Measurements from ENCODE around the gene NDRG4.

NDRG4 gene

DNA sequence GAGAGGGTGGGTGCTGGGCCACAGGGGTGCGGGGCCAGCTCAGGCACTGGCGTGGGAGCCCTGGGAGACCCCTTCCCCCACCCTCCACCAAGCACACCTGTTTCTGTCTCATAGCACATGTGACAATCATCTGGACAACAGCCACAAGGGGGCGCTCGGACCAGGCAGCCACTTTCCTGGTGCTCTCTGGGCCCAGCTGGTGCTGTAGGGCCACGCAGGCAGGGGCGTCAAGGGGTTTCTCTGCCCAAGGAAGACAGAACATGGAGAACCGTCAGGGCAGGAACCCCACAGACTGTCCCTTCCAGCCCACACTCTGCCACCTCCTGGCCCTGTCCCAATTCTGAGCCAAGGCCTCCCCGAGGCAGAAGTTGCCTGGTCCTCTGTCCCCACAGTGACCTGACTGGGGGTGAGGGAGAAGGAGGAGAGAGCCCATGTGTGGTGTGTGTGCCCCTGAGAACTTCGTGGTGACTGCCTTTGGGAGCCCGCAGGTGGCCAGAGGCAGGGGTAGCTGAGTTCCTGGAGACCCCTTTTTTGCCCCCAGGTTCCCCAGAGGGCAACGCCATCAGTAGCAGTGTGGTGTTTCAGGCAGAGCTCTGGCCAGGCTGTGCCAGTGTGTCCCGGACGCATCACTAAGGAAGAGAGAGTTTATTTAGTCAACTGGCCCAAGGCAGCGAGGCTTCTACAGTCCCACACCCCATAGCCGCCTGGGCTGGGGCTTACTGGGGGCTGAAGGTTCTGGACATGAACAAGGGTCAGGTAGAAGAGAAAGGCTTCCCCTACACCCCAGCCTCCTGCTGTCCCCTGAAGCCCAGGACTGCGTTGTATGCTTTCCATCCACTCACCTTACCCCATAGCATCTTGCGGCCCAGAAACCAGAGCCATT, 12.2 kb downstream of the NDRG4 start:
- DNase-seq, result peak; percentile 21

DNA sequence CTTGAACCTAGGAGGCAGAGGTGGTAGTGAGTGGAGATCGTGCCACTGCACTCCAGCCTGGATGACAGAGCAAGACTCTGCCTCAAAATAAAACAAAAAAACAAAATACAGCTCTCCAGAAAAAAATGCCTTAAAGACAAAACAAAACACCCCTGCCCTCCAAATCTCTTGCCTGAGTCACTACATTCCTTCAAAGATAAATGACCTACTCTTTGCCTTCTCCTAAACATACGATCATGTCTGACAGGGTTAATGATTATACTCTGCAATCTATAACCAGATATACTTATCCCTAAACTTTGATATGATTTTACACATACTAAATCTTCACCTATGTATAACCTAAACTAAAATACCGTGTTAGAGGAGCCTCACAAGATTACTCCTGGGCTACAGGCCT, 13.9 kb downstream of the NDRG4 start:
- DNase-seq, result no peak

DNA sequence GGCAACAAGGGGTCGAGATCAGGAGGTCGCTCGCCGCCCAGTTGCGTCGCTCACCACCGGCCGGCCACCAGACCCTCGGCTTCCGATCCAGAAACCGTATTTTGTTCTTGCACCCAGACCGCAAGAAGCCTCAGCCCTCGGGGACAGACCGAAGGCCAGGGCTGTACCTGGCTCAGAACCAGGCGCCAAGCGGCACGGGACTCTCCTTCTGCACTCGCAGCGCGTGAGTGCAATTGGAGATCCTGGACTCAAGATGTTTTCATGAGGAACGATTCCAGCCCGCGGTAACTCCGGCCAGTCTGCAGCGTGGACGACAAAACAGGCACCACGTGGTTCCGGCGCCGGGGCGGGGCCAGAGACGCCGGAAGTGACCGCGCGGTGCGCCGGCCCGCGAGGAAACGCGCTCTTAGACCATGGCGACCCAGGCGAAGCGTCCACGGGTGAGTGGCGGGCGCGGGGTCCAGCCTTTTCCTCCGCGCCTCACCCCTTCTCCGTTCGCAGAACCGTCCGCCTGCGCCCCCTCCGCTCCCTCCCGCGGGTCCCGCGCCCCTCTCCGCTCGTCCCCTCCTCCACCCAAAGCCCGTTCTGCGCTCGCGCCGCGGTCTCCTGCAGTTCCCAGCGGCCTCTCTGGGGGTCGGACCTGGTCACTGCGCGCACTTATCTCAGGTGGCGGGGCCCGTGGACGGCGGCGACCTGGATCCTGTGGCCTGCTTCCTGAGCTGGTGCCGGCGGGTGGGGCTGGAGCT, 15.4 kb downstream of the NDRG4 start, which contains the start of gene SETD6:
TSS of gene SETD6 (plus strand) at position 393 of the 746 bp plus-strand sequence. CDS start at position 414, 21 bp downstream.
- peak; percentile 72 for DNase-seq

DNA sequence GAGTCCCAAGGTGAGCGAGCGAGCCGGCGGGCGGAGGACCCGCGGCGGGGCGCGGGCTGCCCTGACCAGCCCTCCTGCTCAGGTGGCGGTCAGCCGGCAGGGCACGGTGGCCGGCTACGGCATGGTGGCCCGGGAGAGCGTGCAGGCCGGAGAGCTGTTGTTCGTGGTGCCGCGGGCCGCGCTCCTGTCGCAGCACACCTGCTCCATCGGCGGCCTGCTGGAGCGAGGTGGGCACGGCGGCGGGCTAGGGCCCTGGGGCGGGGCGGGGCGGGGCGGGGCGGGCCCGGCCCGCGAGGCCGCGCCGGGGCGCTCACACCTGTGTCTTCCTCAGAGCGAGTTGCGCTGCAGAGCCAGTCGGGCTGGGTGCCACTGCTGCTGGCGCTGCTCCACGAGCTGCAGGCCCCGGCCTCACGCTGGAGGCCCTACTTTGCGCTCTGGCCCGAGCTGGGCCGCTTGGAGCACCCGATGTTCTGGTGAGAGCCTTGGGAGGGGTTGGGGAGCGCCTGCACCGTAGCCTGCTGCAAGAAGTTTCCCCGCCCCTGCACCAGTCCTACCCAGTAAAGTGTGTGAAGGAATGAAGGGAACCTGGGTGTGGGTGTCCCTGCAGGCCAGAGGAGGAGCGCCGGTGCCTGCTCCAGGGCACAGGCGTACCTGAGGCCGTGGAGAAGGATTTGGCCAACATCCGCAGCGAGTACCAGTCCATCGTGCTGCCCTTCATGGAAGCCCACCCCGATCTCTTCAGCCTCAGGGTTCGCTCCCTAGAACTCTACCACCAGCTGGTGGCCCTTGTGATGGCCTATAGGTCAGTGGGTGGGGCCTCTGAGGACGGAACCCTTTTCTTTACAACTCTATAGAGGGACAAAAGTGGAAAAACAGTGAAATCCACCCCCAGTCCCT, 16.2 kb downstream of the NDRG4 start:
- no peak for DNase-seq

DNA sequence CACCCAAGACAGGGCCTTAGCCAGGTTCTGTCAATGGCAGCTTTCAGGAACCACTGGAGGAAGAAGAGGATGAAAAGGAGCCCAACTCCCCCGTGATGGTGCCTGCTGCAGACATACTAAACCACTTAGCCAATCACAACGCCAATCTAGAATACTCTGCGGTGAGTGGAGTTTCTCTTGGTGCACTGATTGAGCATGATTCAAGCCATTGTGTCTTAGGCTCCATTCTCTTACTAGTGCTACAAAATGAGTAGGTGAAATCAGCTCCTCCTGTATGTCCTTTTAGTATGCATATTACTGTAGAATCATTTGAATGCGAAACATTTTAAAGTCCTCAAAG, 16.8 kb downstream of the NDRG4 start:
- no peak for DNase-seq

DNA sequence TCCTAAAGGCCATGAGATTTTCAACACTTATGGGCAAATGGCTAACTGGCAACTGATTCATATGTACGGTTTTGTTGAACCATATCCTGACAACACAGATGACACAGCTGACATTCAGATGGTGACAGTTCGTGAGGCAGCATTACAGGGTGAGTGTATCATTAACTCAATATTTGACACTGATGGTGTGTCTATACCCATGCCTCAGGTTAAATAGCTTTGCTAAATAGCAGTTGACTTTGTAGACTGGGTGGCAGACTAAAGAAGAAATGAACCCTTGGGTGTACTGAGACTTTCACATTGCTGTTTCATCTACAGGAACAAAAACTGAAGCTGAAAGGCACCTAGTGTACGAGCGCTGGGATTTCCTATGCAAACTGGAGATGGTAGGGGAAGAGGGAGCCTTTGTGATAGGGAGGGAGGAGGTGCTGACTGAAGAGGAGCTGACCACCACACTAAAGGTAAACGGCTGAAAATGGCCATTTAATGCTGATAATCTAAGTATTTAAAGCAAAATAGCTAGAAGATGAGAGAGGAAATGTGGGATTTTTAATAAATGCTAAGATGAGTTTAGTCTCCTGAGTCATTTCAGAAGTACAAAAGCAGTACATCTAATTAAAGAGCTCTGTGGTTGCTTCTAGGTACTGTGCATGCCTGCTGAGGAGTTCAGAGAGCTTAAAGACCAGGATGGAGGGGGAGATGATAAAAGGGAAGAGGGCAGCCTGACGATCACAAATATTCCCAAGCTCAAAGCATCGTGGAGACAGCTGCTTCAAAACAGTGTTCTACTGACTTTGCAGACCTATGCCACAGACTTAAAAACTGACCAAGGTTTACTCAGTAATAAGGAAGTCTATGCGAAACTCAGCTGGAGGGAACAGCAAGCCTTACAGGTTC, 18.4 kb downstream of the NDRG4 start:
- DNase-seq, result no peak

DNA sequence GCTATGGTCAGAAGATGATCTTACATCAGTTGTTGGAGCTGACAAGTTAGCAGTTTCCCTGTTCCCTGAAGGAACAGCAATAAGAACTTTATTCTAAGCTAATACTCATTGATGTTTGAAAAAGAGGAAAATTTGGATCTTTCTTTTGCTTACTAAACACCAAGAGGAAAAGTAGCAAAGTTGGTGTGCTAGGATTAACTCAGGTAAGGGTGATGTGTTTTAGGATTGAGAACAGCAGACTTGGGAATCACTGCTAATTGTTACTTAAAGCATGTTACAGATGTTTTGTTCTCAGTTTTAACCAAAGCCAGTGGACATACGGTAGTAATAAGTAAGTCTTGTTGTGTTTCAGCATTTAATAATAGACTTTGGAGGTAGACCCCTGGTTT, 19.0 kb downstream of the NDRG4 start:
- no peak for DNase-seq

DNA sequence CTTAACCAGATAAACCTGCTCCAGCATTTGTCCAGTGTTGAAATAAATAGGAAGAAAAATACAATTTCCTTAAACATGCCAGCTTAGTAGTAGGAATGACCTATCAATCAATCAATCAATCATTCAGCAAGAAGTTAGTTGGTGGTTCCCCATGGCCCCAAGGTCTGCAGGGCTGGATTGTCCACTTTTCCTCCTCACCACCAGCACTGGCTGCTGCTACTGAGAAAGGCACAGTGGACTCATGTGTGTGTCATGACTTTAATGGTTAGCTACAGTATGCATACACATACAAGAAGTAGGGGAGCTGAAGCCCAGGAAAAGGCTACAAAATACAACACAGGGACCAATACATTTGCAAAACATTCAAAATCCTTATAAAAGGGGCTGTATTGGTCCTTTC, 19.8 kb downstream of the NDRG4 start:
- DNase-seq, result no peak

DNA sequence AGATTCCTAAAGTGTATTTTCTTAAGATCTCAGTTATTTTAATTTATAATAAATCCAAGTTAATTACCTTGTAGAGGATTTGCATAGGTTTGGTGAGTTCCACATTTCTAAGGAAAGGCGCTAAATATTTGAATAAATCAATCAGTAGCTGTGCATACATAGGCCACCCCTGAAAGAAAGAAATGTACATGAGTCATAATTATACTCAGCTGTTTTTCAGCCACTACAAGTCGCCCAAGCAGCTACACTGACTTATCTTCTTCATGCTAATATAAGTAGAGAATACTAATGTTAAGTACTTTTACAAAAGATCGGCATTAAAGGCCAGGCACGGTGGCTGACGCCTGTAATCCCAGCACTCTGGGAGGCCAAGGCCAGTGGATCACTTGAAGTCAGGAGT, 30.2 kb downstream of the NDRG4 start:
- no peak for DNase-seq

DNA sequence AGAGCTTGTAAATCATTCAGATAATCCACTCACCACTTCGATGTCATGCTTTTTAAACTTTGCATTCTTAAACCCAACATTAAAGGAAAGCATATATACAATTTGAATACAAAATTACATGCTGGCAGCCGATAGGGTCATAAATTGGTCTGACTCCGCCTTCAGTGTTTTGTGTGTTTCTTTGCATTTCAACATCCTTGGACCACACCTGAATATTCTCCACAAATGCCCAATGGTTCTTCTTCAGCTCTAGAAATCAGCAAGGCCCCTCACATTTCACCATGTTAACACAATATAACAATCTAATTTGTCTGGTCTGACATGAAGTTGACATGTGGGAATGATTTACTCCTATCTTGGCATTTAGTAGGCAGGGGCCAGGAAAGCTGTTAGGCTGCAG, 32.5 kb downstream of the NDRG4 start:
- DNase-seq, result no peak

DNA sequence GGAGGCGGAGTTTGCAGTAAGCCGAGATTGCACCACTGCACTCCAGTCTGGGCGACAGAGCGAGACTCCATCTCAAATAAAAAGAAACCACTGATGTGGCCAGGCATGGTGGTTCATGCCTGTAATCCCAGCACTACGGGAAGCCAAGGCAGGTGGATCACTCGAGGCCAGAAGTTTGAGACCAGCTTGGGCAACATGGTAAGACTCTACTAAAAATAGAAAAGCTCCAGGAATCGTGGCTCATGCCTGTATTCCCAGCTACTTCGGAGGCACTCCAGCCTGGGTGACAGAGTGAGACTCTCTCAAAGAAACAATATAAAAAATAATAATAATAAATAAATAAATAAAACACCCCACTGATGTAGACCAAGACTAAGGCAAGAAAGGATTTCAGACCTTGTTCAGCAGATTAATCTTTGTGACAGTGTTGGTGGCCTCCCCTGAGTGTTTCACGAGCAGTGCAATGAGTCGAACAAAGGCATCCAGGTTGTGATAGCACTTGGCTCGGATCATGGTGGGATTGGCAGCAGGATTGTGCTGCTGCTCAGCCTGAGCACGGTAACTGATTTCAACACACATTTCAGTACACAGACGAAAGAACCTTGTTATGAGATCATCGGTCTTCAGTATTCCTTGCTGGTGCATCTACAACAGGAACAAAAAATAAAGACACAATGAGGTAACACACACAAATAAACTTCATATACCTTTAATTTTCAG, 34.0 kb downstream of the NDRG4 start:
- no peak for DNase-seq

DNA sequence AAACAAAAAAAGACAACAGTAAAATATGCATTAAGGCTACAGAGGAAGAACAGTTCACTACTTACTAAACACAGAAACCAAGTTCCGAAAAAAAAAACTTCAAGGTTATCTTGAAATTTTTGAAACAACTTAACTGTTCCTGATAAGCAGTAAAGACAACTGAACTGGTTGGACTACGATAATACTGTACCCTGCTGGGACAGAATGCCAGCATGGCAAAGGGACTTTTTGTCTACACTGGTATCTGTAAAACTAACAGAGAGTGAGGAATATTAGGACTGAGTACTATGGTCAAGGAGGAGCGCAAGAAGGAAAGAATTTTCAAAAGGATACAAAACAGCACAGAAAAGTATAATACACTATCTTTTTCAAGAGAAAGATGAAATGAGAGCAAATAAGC, 35.2 kb downstream of the NDRG4 start:
- no peak for DNase-seq

DNA sequence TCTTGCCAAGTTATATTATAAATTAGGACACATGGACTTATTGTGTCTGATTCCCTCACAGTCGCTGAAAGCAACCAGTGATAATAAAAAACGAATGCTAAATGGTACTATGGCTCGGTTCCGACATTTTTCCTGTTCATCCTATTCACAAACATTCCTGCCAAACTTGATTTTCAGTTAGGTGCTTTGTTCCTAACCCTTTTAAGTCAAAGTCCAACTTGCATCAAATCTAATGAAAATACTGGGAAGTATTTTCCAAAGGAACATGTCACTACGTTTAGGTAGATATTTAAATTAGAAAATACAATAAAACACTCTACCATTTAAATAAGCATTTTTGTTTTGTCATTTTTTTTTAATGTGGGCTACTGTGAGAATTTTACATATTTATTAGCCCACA, 36.3 kb downstream of the NDRG4 start:
- DNase-seq, result no peak

DNA sequence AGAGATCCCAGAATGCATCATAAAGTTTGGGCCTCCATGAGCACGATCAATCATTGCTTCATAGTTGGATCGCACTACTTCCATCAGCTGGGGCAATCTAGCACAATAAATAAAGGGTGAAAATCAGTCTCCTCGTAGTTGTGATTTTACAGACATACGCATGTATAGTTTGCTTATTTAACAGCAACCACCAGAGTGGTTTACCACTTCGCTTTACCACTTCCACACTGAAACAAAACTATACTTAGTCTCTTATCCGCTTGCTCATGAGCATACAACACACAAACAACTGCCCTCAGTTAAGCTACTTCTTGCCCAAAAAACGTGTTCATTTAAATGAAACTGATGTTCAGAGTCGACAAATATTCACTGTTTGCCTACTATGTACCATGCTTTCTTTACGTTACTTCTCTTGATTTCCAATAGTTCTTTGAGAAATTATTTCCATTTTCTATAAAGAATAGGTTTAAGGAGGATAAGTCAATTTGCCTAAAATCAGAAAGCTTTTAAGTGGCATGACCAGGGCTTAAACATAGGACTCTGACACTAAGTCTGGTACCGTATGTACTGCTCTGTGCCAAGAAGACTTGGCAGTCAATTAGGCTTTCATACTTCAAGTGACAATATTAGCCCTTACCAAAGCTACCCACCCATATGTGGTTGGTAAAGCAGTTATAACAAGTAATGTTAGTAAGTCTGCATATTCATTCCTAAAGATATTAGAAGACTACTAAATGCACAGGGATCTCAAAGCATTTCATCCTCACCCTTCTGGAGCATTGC, 37.4 kb downstream of the NDRG4 start:
- no peak for DNase-seq

DNA sequence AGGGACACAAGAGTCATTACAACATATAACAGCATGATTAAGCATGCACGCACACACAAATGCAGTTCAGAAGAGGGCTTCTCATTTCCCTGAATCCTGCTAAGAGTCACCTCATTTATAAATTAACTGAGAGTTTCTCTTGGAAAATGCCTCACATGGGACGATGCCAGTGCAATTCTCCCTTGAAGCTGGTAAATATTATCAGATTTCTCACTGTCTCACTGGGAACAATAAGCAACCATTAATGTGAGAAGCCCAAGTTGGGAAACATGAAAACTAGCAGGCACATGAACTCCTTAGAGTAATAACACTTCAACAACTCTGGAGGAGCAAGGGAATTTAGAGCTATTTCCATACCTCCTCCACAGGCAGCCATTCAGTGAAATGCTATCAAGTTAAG, 41.8 kb downstream of the NDRG4 start:
- no peak for DNase-seq

DNA sequence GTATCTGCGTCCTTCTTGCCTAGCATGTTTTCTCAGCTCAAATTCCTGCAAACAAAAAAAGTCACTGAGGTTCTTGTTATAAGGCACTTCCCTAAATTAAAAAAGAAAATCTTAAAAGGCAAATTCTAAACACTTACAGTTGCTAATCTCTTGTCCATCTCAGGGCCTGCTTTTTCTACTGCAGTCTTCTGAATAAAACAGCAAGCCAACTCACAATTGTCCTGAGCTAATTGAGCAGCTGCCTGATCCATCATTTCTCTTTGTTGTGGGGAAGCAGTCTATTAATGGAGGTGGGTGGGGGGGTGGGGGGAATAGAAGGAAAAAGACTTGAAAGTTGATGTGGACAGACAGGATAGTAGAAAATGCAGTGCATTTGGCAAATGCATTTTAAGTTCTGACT, 42.3 kb downstream of the NDRG4 start:
- no peak for DNase-seq

DNA sequence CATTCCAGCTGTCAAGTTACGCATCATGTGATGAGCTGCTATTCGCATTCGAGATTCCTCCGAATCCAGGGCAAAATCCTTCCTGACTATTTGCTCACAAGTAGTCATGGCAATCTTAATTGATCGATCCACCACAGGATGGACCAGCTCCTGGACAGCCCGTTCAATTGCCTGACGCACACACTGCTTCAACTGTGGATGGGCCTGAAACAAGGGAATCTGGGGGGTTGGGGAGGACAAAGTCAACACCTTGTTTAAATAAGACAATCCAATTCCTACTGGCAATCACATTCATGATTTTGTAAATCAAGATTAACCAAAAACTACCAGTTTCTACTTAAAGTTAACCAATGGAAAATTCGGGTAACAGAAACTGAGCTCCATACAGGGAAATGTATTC, 43.7 kb downstream of the NDRG4 start:
- DNase-seq, result no peak

DNA sequence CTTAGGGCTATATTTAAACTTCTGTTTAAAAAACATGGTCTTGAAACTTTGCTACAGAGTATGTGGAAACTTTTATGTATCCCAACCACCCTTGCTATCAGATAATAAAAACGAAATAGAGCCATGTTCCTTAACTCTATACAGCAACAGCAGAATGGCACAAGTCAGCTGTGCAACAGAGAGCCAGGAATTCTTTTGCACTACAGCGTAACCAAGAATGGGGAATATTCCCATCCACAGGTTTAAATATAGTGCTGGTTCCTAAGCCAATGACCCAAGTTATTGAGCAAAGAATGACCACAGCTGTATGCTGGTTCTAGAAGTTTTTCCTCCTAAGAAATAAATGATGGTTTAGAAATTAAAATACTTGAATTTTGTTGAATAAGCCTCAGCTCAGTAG, 48.4 kb downstream of the NDRG4 start:
- no peak for DNase-seq

DNA sequence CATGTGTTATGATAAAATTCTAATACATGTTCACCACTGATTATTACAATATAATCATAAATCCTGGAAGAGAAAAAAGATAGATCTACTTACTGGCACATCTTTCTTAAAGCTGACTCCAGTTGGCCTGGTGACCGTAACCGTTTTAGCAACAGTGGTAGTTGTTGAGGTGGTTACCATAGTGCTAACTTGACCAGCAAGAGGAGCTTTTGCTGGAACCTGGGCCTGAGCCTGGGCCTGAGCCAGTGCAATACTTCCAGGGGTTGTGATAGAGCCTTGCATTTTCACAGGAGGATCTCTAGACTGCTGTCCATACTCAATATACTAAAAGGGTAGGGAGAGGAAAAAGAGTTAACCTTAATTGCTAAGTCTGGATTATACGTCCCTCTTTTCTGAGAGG, 51.6 kb downstream of the NDRG4 start:
- no peak for DNase-seq

DNA sequence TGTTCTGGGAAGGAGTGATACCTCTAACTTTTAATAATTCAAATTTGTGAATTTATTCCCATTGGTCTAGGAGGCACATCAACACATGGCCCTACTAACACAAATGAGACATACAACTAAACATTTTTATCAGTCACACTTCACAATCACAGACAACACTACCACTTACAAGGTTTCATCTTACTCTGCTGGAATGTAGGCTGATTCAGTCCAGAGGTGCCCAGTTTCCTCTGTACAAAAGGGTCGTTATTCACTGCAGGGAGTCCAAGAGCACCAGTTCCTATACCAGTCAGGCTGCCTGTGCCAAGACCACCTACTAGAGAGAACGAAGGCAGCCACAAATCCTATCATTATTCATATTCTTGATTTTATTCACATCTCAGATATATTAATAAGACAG, 56.7 kb downstream of the NDRG4 start:
- no peak for DNase-seq

Data from KG1 (cell line).